ENCODE data around the gene AIRE.
"Not testable (repeated sequence)": the region's sequence is repeated elsewhere in the genome, so short reads cannot be mapped to it uniquely, and the experiment has no call there.

DNA sequence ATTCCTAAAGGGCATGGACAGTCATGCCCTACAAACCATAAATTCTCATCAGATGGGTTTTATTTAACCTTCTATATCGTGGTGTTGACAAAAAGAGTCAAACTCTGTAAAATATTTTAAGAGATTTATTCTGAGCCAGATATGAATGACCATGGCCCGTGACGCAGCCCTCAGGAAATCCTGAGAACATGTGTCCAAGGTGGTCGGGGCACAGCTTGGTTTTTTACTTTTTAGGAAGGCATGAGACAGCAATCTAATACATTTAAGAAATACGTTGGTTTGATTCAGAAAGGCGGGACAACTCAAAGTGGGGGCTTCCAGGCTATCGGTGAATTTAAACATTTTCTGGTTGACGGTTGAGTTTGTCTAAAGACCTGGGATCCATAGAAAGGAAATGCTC lies 57.3 kb downstream of the AIRE start:
- TF ChIP-seq, protein P1, sequence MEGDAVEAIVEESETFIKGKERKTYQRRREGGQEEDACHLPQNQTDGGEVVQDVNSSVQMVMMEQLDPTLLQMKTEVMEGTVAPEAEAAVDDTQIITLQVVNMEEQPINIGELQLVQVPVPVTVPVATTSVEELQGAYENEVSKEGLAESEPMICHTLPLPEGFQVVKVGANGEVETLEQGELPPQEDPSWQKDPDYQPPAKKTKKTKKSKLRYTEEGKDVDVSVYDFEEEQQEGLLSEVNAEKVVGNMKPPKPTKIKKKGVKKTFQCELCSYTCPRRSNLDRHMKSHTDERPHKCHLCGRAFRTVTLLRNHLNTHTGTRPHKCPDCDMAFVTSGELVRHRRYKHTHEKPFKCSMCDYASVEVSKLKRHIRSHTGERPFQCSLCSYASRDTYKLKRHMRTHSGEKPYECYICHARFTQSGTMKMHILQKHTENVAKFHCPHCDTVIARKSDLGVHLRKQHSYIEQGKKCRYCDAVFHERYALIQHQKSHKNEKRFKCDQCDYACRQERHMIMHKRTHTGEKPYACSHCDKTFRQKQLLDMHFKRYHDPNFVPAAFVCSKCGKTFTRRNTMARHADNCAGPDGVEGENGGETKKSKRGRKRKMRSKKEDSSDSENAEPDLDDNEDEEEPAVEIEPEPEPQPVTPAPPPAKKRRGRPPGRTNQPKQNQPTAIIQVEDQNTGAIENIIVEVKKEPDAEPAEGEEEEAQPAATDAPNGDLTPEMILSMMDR (conservative IDR thresholded peaks at IDR 0.05 in 1 of 2, IDR thresholded peaks at IDR 0.05 in 1 of 2; ENCODE audit: extremely low read depth in 1 of 2, insufficient read depth in 1 of 2, low read depth in 1 of 2, low read length in 2 of 2) = not testable (repeated sequence)
- TF ChIP-seq EZH2 (IDR thresholded peaks at IDR 0.05; ENCODE audit: borderline replicate concordance, low read length) = not testable (repeated sequence)

Measured in mammary epithelial cell (primary cell).